PC-9 (cell line): ENCODE data around the gene SETD7. TPM values are rescaled to one million over a fixed set of nuclear protein-coding genes. Genes with fewer than 3 reads are reported as not detected.

Experiments used
- BruUV-seq: library from RNA; stranded (reverse); fragments of 400-500 nt; replicated peaks from 2 replicates; lab custom pipeline; 2021; lab: Mats Ljungman, UMichigan
- CTCF ChIA-PET: fragments of 300-600 bp; sonication (Branson Sonifier 250); formaldehyde crosslinking; loops from one replicate; lab custom pipeline; 2022; ENCODE audit warnings: antibody characterized with exemption; lab: Charles Lee
- POLR2A ChIA-PET: fragments of 300-600 bp; sonication (Branson Sonifier 250); formaldehyde crosslinking; loops from one replicate; lab custom pipeline; 2022; ENCODE audit warnings: antibody characterized with exemption; ENCODE audit not compliant: unreplicated experiment; lab: Charles Lee
- DNase-seq, 2 experiments: peaks; one replicate each; pipeline versions ENCODE4 v3.0.0 to v3.0.0-alpha.2; 2015 to 2022; ENCODE audit warnings: mixed read lengths in 1 of 2
- H2AFZ ChIP-seq: fragments of 200-600 bp; sonication (generic); 2 replicates; pipeline ENCODE4 v1.8.1; 2017; ENCODE audit warnings: antibody characterized with exemption
- H3F3A ChIP-seq: fragments of 200-600 bp; sonication (generic); 2 replicates; pipeline ENCODE4 v1.8.1; 2017; ENCODE audit warnings: antibody characterized with exemption, mild to moderate bottlenecking, low read depth; ENCODE audit not compliant: insufficient read depth
- H3K27ac ChIP-seq: fragments of 200-600 bp; sonication (generic); 2 replicates; pipeline ENCODE4 v1.6.1; 2016; ENCODE audit warnings: mixed run types
- H3K27me3 ChIP-seq: fragments of 200-600 bp; sonication (generic); 2 replicates; pipeline ENCODE4 v1.6.1; 2016; ENCODE audit warnings: low read depth, mixed run types; ENCODE audit not compliant: insufficient read depth
- H3K36me3 ChIP-seq: fragments of 200-600 bp; sonication (generic); 2 replicates; pipeline ENCODE4 v1.6.1; 2016; ENCODE audit warnings: low read depth, mixed run types
- H3K4me1 ChIP-seq: fragments of 200-600 bp; sonication (generic); replicated peaks from 2 replicates; pipeline ENCODE4 v1.6.1; 2016; ENCODE audit warnings: mixed run types; ENCODE audit not compliant: insufficient read depth
- H3K4me2 ChIP-seq: fragments of 200-600 bp; sonication (generic); 2 replicates; pipeline ENCODE4 v1.6.1; 2017; ENCODE audit warnings: mixed run types
- H3K4me3 ChIP-seq: fragments of 200-600 bp; sonication (generic); 2 replicates; pipeline ENCODE4 v1.6.1; 2016; ENCODE audit warnings: mixed run types
- H3K79me2 ChIP-seq: fragments of 200-600 bp; sonication (generic); 2 replicates; pipeline ENCODE4 v1.6.1; 2017; ENCODE audit warnings: low read depth, mixed run types
- H3K9me2 ChIP-seq: fragments of 200-600 bp; sonication (generic); 2 replicates; pipeline ENCODE4 v1.8.1; 2017; ENCODE audit warnings: mild to moderate bottlenecking; ENCODE audit not compliant: insufficient read depth
- H3K9me3 ChIP-seq: fragments of 200-600 bp; sonication (generic); 2 replicates; pipeline ENCODE4 v1.8.1; 2016; ENCODE audit warnings: low read depth; ENCODE audit not compliant: insufficient read depth
- H4K20me1 ChIP-seq: fragments of 200-600 bp; sonication (generic); 2 replicates; pipeline ENCODE4 v1.8.1; 2017; ENCODE audit not compliant: insufficient read depth
- EZH2 ChIP-seq: fragments of 200-600 bp; sonication (generic); IDR thresholded peaks from 2 replicates; pipeline ENCODE4 v1.8.0; 2017; ENCODE audit warnings: antibody characterized with exemption, low read depth
- intact Hi-C: fragments of 100-400 bp; cut with micrococcal nuclease; formaldehyde crosslinking; loops from one replicate; pipeline ENCODE4 v1.10.0; 2022; ENCODE audit not compliant: unreplicated experiment
- total RNA-seq: library from RNA; stranded (reverse); gene quantifications from 2 replicates; pipeline ENCODE4 v1.2.3, GENCODE V29; 2021
- TF ChIP-seq, protein P1 (sequence below): fragments of 200-600 bp; sonication (generic); conservative IDR thresholded peaks from 2 replicates; pipeline ENCODE4 v1.6.1; 2017; ENCODE audit warnings: mixed run types, antibody characterized with exemption, mild to moderate bottlenecking, moderate library complexity

The SETD7 gene
- total RNA-seq, 1 experiment from 2014 or later, result 36.5 TPM

DNA sequence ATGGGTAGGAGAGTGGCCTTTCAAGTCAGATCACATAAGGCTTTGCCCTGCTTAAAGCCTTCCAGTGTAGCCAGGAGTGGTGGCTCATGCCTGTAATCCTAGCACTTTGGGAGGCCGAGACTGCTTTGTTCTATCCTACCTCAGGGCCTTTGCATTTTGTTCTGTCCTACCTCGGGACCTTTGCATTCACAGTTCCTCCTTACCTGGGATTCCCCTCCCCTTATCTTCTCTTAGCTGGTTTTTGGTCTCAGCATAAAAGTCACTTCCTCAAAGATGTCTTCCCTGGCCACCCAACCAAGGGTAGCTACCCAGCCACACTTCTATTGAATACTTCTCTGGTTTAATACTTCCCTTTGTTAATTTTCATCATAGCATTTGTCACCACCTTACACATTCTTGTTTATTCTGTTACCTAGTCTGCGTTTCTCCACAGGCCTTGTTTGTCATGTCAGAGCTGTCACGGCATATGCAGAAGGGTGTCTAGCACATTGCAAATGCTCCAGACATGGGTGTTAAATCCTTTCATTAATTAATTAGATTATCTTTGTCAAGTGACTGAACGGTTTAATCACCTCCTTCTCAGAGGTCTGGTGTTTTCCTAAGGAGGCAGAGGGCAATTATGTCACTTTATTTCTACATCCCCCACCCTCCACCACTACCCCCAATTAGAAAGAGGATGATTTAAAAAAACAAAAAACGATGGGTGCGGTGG is 11.3 kb upstream of the SETD7 start:
- DNase-seq, result no peak
- ChIA-PET CTCF (no interaction called here), POLR2A (no interaction called here)
- no peak overlapping the region for H3K4me3 ChIP-seq
- no peaks in the 10 kb centered on the region for H3K36me3 ChIP-seq
- H3K79me2 ChIP-seq, result no peaks in the 10 kb centered on the region
- TF ChIP-seq, protein P1, sequence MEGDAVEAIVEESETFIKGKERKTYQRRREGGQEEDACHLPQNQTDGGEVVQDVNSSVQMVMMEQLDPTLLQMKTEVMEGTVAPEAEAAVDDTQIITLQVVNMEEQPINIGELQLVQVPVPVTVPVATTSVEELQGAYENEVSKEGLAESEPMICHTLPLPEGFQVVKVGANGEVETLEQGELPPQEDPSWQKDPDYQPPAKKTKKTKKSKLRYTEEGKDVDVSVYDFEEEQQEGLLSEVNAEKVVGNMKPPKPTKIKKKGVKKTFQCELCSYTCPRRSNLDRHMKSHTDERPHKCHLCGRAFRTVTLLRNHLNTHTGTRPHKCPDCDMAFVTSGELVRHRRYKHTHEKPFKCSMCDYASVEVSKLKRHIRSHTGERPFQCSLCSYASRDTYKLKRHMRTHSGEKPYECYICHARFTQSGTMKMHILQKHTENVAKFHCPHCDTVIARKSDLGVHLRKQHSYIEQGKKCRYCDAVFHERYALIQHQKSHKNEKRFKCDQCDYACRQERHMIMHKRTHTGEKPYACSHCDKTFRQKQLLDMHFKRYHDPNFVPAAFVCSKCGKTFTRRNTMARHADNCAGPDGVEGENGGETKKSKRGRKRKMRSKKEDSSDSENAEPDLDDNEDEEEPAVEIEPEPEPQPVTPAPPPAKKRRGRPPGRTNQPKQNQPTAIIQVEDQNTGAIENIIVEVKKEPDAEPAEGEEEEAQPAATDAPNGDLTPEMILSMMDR, result no peak
- TF ChIP-seq EZH2, result no peak
- H3K27ac ChIP-seq, result no peak overlapping the region
- no peaks in the 10 kb centered on the region for H4K20me1 ChIP-seq
- no peak overlapping the region for H2AFZ ChIP-seq
- H3K4me1 ChIP-seq, result no peaks in the 10 kb centered on the region
- no peaks in the 10 kb centered on the region for H3K9me2 ChIP-seq
- intact Hi-C loops, result no loop called here
- H3K9me3 ChIP-seq, result no peaks in the 10 kb centered on the region
- H3F3A ChIP-seq, result no peaks in the 10 kb centered on the region
- H3K27me3 ChIP-seq, result no peaks in the 10 kb centered on the region
- BruUV-seq, result no TSS peak
- H3K4me2 ChIP-seq, result no peak overlapping the region

DNA sequence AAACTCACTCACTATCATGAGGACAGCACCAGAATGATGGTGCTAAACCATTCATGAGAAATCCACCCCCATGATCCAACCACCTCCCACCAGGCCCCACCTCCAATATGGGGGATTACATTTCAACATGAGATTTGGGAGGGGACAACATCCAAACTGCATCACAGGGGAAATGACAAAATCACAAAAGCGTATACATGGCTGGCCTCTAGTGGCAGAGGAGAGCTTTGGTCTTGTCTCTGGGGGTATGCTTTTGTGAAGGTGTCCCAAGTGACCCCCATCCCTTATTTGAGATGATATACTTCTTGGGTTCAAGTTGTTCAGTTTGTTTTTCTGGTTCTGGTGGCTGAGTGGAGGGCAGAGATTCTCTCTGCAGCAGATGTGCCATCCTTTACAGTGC is 8.5 kb upstream of the SETD7 start:
- H3K9me2 ChIP-seq, result no peaks in the 10 kb centered on the region
- CTCF ChIA-PET, result no interaction called here
- H3K79me2 ChIP-seq, result no peaks in the 10 kb centered on the region
- DNase-seq, result no peak
- H4K20me1 ChIP-seq, result no peaks in the 10 kb centered on the region
- no peak overlapping the region for H3K4me3 ChIP-seq
- no peak for TF ChIP-seq EZH2
- TF ChIP-seq, protein P1, result no peak
- BruUV-seq, result no TSS peak
- no peak overlapping the region for H3K4me2 ChIP-seq
- H3K4me1 ChIP-seq, result no peaks in the 10 kb centered on the region
- intact Hi-C loops, result no loop called here
- H3K9me3 ChIP-seq, result no peaks in the 10 kb centered on the region
- H3K36me3 ChIP-seq, result no peaks in the 10 kb centered on the region
- POLR2A ChIA-PET, result no interaction called here
- H3K27me3 ChIP-seq, result no peaks in the 10 kb centered on the region
- H3K27ac ChIP-seq, result no peak overlapping the region
- no peak overlapping the region for H2AFZ ChIP-seq
- H3F3A ChIP-seq, result no peaks in the 10 kb centered on the region

DNA sequence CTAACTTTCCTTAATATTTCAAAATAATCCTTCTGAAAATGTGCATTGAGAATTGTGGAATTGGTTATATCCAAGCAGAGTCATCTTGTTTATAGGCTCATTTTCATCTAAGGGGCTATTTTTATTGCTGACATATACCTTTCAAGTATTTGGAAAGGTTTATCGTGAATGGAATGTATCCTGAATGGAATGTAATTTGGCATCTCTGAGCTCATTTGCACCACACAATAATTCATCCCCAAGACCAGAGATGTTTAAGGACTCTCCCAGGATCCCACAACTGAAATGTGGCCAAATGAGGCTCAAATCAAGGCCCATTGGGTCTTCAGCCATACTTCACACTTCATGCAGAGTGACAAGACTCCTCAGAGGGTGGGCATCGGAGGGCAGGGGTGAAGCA is 7.5 kb upstream of the SETD7 start:
- no peak overlapping the region for H2AFZ ChIP-seq
- no peaks in the 10 kb centered on the region for H3K79me2 ChIP-seq
- H3K4me1 ChIP-seq, result no peaks in the 10 kb centered on the region; the same call in 1 of the 2 replicates
- no peak overlapping the region for H3K4me2 ChIP-seq
- H3K36me3 ChIP-seq, result no peaks in the 10 kb centered on the region
- POLR2A ChIA-PET, result interaction anchor here (0.6 kb wide), 1 partner anchor 542 kb away, joined by 8 read pairs; no protein-coding TSS in a partner anchor
- no peaks in the 10 kb centered on the region for H4K20me1 ChIP-seq
- TF ChIP-seq, protein P1, result no peak
- no peak for TF ChIP-seq EZH2
- DNase-seq, result no peak
- H3F3A ChIP-seq, result no peaks in the 10 kb centered on the region
- H3K27me3 ChIP-seq, result no peaks in the 10 kb centered on the region
- no peaks in the 10 kb centered on the region for H3K9me2 ChIP-seq
- no TSS peak for BruUV-seq
- CTCF ChIA-PET, result no interaction called here
- intact Hi-C loops, result no loop called here
- H3K4me3 ChIP-seq, result no peak overlapping the region
- no peak overlapping the region for H3K27ac ChIP-seq
- no peaks in the 10 kb centered on the region for H3K9me3 ChIP-seq
